ENCODE results near the gene DCLK2. TPM values are rescaled to one million over a fixed set of nuclear protein-coding genes. Genes with fewer than 3 reads are reported as not detected.
A peak's percentile ranks its signal among the peaks of the same experiment; 100 is the strongest.

Gene DCLK2
- polyA plus RNA-seq, 1 of the 3 experiments (the other 2 are of a cell fraction) = 10.1 TPM

- 0 out of 2 replicates have a peak, but pooled peaks cover 5% of the 10 kb centered on the region for H3K9me3 ChIP-seq
- H3K9me2 ChIP-seq = no peaks in the 10 kb centered on the region
- WGBS (ENCODE audit: low lambda C conversion rate) = 2% methylated on average over 3 of the region's 3 CpGs
- no peak overlapping the region for H3K4me3 ChIP-seq (ENCODE audit: low read depth in 2 of 2, low read length in 1 of 2)
- TF ChIP-seq RAD21 (IDR thresholded peaks at IDR 0.05; ENCODE audit: low read length) (no peak), NFIC (IDR thresholded peaks at IDR 0.05; ENCODE audit: borderline replicate concordance) (peak; percentile 45; the same call in 1 of the 2 replicates), USF2 (IDR thresholded peaks at IDR 0.05; ENCODE audit: borderline replicate concordance, low read depth, low read length) (no peak), TCF12 (IDR thresholded peaks at IDR 0.05) (peak; percentile 7; the same call in 1 of the 2 replicates), YY1 (IDR thresholded peaks at IDR 0.05; ENCODE audit: low read depth) (no peak), MXI1 (IDR thresholded peaks at IDR 0.05; ENCODE audit: low read depth, low read length) (no peak), PBX3 (IDR thresholded peaks at IDR 0.05) (0 out of 2 replicates have a peak, but pooled peaks have one; percentile 11), IRF3 (IDR thresholded peaks at IDR 0.05; ENCODE audit: low read depth, low read length) (no peak), NRF1 (IDR thresholded peaks at IDR 0.05; ENCODE audit: low read depth, low read length) (no peak), EP300 (IDR thresholded peaks at IDR 0.05; ENCODE audit: borderline replicate concordance in 1 of 2, low read depth in 1 of 2, low read length in 1 of 2) (peak in 1 of 2 experiments; percentile 43; a peak in 1 of 4 replicates)
- H3K4me2 ChIP-seq = 0 out of 2 replicates have a peak overlapping the region, but pooled peaks have one; percentile 2
- CTCF ChIA-PET = interaction anchor here (0.5 to 1.4 kb wide), 4 partner anchors 10 to 135 kb away, joined by 3 read pairs; partner anchors contain the start of gene DCLK2
- H2AFZ ChIP-seq (ENCODE audit: low read depth) = no peak overlapping the region
- DNase-seq = peak; percentile 22
- peaks cover 94% of the 10 kb centered on the region for H3K79me2 ChIP-seq (ENCODE audit: insufficient read depth)
- peak overlapping the region; percentile 27 to 61 for H3K27ac ChIP-seq (ENCODE audit: low read depth in 2 of 2, low read length in 1 of 2)
- H4K20me1 ChIP-seq (ENCODE audit: insufficient read depth) = no peaks in the 10 kb centered on the region
- H3F3A ChIP-seq (replicated peaks; ENCODE audit: insufficient read depth) = peaks cover 14% of the 10 kb centered on the region
- POLR2A ChIA-PET = interaction anchor here (1.4 kb wide), 1 partner anchor 28 kb away, joined by 5 read pairs; the partner anchor contains the start of gene DCLK2
- no peaks in the 10 kb centered on the region for H3K27me3 ChIP-seq (ENCODE audit: insufficient read depth)
- peaks cover 11 to 49% of the 10 kb centered on the region in 2 experiments for H3K36me3 ChIP-seq (replicated peaks in 1 of 2; ENCODE audit: control insufficient read depth in 1 of 2, insufficient read depth in 2 of 2, low read length in 1 of 2)
- H3K9ac ChIP-seq = no peak overlapping the region
- peaks cover 17 to 19% of the 10 kb centered on the region in 2 experiments; a peak in 3 of 4 replicates for H3K4me1 ChIP-seq (ENCODE audit: control insufficient read depth in 1 of 2, insufficient read depth in 2 of 2, low read depth in 1 of 2, low read length in 1 of 2)
Measured at GRCh38 chr4:150106886-150107285, 28.6 kb downstream of the DCLK2 start.

- no peaks in the 10 kb centered on the region for H3K9me2 ChIP-seq
- H3K79me2 ChIP-seq (ENCODE audit: insufficient read depth) = peaks cover 95% of the 10 kb centered on the region
- no peak overlapping the region for H3K4me2 ChIP-seq
- no peaks in the 10 kb centered on the region for H4K20me1 ChIP-seq (ENCODE audit: insufficient read depth)
- ChIA-PET POLR2A (no interaction called here), CTCF (interaction anchor here (1.2 kb wide), 1 partner anchor 100 kb away, joined by 4 read pairs; no protein-coding TSS in a partner anchor)
- 0 out of 2 replicates have a peak, but pooled peaks cover 5% of the 10 kb centered on the region for H3K9me3 ChIP-seq
- no peak overlapping the region for H2AFZ ChIP-seq (ENCODE audit: low read depth)
- H3K4me3 ChIP-seq (ENCODE audit: low read depth in 2 of 2, low read length in 1 of 2) = no peak overlapping the region
- no peaks in the 10 kb centered on the region for H3K27me3 ChIP-seq (ENCODE audit: insufficient read depth)
- DNase-seq = peak; percentile 51
- H3F3A ChIP-seq (replicated peaks; ENCODE audit: insufficient read depth) = peaks cover 14% of the 10 kb centered on the region
- peaks cover 8 to 55% of the 10 kb centered on the region in 2 experiments for H3K36me3 ChIP-seq (replicated peaks in 1 of 2; ENCODE audit: control insufficient read depth in 1 of 2, insufficient read depth in 2 of 2, low read length in 1 of 2)
- peak overlapping the region in 1 of 2 experiments; percentile 77; a peak in 1 of 4 replicates for H3K27ac ChIP-seq (ENCODE audit: low read depth in 2 of 2, low read length in 1 of 2)
- H3K9ac ChIP-seq = no peak overlapping the region
- peaks cover 17% of the 10 kb centered on the region in 2 experiments; a peak in 3 of 4 replicates for H3K4me1 ChIP-seq (ENCODE audit: control insufficient read depth in 1 of 2, insufficient read depth in 2 of 2, low read depth in 1 of 2, low read length in 1 of 2)
- 64% methylated on average over 1 of the region's 1 CpG for WGBS (ENCODE audit: low lambda C conversion rate)
- TF ChIP-seq NFIC (IDR thresholded peaks at IDR 0.05; ENCODE audit: borderline replicate concordance) (peak; percentile 66; the same call in 1 of the 2 replicates), POLR2AphosphoS5 (IDR thresholded peaks at IDR 0.05; ENCODE audit: low read depth, low read length) (0 out of 2 replicates have a peak, but pooled peaks have one; percentile 34), RXRA (IDR thresholded peaks at IDR 0.05; ENCODE audit: borderline replicate concordance, low read depth) (no peak), RCOR1 (IDR thresholded peaks at IDR 0.05; ENCODE audit: low read length) (peak; percentile 72; the same call in 1 of the 2 replicates), RAD21 (IDR thresholded peaks at IDR 0.05; ENCODE audit: low read length) (peak; percentile 27; the same call in 1 of the 2 replicates), TEAD4 (IDR thresholded peaks at IDR 0.05; ENCODE audit: borderline replicate concordance, insufficient read depth) (0 out of 2 replicates have a peak, but pooled peaks have one; percentile 8), TCF12 (IDR thresholded peaks at IDR 0.05) (peak; percentile 88), IRF3 (IDR thresholded peaks at IDR 0.05; ENCODE audit: low read depth, low read length) (no peak), USF1 (IDR thresholded peaks at IDR 0.05; ENCODE audit: borderline replicate concordance, low read depth) (no peak), MXI1 (IDR thresholded peaks at IDR 0.05; ENCODE audit: low read depth, low read length) (peak; percentile 21; the same call in 1 of the 2 replicates), PBX3 (IDR thresholded peaks at IDR 0.05) (peak; percentile 66), EP300 (IDR thresholded peaks at IDR 0.05; ENCODE audit: borderline replicate concordance in 1 of 2, low read depth in 1 of 2, low read length in 1 of 2) (peak; percentile 56 to 73; a peak in 2 of 4 replicates)
Measured at GRCh38 chr4:150108691-150109090, 30.4 kb downstream of the DCLK2 start.

All from SK-N-SH (cell line).